ENCODE data around the gene RAB6B. TPM values are rescaled to one million over a fixed set of nuclear protein-coding genes. Genes with fewer than 3 reads are reported as not detected.

The RAB6B gene
- total and polyA plus RNA-seq, 4 experiments from 2014 or later = 0.34 to 1.8 (median 0.46) TPM

- Mint-ChIP-seq H3K9me3 (no peaks in the 10 kb centered on the region), H3K27ac (no peak overlapping the region), H3K27me3 (peaks cover 4 to 5% of the 10 kb centered on the region in 2 donors), H3K4me3 (no peak overlapping the region), H3K36me3 (no peaks in the 10 kb centered on the region), H3K4me1 (no peaks in the 10 kb centered on the region)
- no peak for DNase-seq
- Histone ChIP-seq H3K4me1 (ENCODE audit: insufficient read depth, low read length) (no peaks in the 10 kb centered on the region), H3K27me3 (ENCODE audit: insufficient read depth, low read length) (no peaks in the 10 kb centered on the region), H3K27ac (ENCODE audit: low read depth, low read length) (no peak overlapping the region), H3K36me3 (ENCODE audit: insufficient read depth, low read length) (no peaks in the 10 kb centered on the region), H3K4me3 (ENCODE audit: low read length in 2 of 2) (no peak overlapping the region), H3K9me3 (ENCODE audit: control insufficient read depth in 1 of 2, low read length in 2 of 2) (no peaks in the 10 kb centered on the region)
- intact Hi-C loops (cut with micrococcal nuclease) = no loop called here
- ChIA-PET CTCF (ENCODE audit: partially characterized antibody) (no interaction called here), POLR2A (ENCODE audit: partially characterized antibody) (no interaction called here)
Measured at GRCh38 chr3:133835418-133835743, 60.3 kb downstream of the RAB6B start.

- Histone ChIP-seq H3K36me3 (ENCODE audit: insufficient read depth, low read length) (no peaks in the 10 kb centered on the region), H3K27me3 (ENCODE audit: insufficient read depth, low read length) (no peaks in the 10 kb centered on the region), H3K27ac (ENCODE audit: low read depth, low read length) (no peak overlapping the region), H3K4me3 (ENCODE audit: low read length in 2 of 2) (no peak overlapping the region), H3K4me1 (ENCODE audit: insufficient read depth, low read length) (no peaks in the 10 kb centered on the region), H3K9me3 (ENCODE audit: control insufficient read depth in 1 of 2, low read length in 2 of 2) (no peaks in the 10 kb centered on the region)
- Mint-ChIP-seq H3K36me3 (no peaks in the 10 kb centered on the region), H3K27ac (no peak overlapping the region), H3K4me3 (no peak overlapping the region), H3K27me3 (peaks cover 1 to 7% of the 10 kb centered on the region in 2 donors), H3K9me3 (no peaks in the 10 kb centered on the region), H3K4me1 (no peaks in the 10 kb centered on the region)
- POLR2A ChIA-PET (ENCODE audit: partially characterized antibody) = no interaction called here
- DNase-seq = no peak
- CTCF ChIA-PET (ENCODE audit: partially characterized antibody) = no interaction called here
- intact Hi-C loops (cut with micrococcal nuclease) = no loop called here
Measured at GRCh38 chr3:133834621-133835417, 60.9 kb downstream of the RAB6B start.

- Histone ChIP-seq H3K9me3 (ENCODE audit: control insufficient read depth in 1 of 2, low read length in 2 of 2) (no peaks in the 10 kb centered on the region), H3K4me1 (ENCODE audit: insufficient read depth, low read length) (no peaks in the 10 kb centered on the region), H3K27me3 (ENCODE audit: insufficient read depth, low read length) (no peaks in the 10 kb centered on the region), H3K36me3 (ENCODE audit: insufficient read depth, low read length) (no peaks in the 10 kb centered on the region), H3K27ac (ENCODE audit: low read depth, low read length) (no peak overlapping the region), H3K4me3 (ENCODE audit: low read length in 2 of 2) (no peak overlapping the region)
- intact Hi-C loops (cut with micrococcal nuclease) = no loop called here
- CTCF ChIA-PET (ENCODE audit: partially characterized antibody) = no interaction called here
- DNase-seq = no peak
- Mint-ChIP-seq H3K36me3 (no peaks in the 10 kb centered on the region), H3K4me1 (no peaks in the 10 kb centered on the region), H3K4me3 (no peak overlapping the region), H3K9me3 (no peaks in the 10 kb centered on the region), H3K27ac (no peak overlapping the region), H3K27me3 (peaks cover 0 to 7% of the 10 kb centered on the region in 2 donors)
- POLR2A ChIA-PET (ENCODE audit: partially characterized antibody) = no interaction called here
Measured at GRCh38 chr3:133833880-133834620, 61.6 kb downstream of the RAB6B start.

GRCh38 chr3:133833267-133833666, 62.4 kb downstream of the RAB6B start:
- ChIA-PET POLR2A (ENCODE audit: partially characterized antibody) (no interaction called here), CTCF (ENCODE audit: partially characterized antibody) (no interaction called here)
- peaks cover 0 to 7% of the 10 kb centered on the region in 2 donors for H3K27me3 Mint-ChIP-seq
- no peak overlapping the region for H3K27ac Mint-ChIP-seq
- DNase-seq = no peak
- Histone ChIP-seq H3K4me3 (ENCODE audit: low read length in 2 of 2) (no peak overlapping the region), H3K4me1 (ENCODE audit: insufficient read depth, low read length) (no peaks in the 10 kb centered on the region), H3K27me3 (ENCODE audit: insufficient read depth, low read length) (no peaks in the 10 kb centered on the region), H3K27ac (ENCODE audit: low read depth, low read length) (no peak overlapping the region), H3K36me3 (ENCODE audit: insufficient read depth, low read length) (no peaks in the 10 kb centered on the region), H3K9me3 (ENCODE audit: control insufficient read depth in 1 of 2, low read length in 2 of 2) (no peaks in the 10 kb centered on the region)
- no peak overlapping the region for H3K4me3 Mint-ChIP-seq
- no peaks in the 10 kb centered on the region for H3K4me1 Mint-ChIP-seq
- intact Hi-C loops (cut with micrococcal nuclease) = no loop called here
- H3K36me3 Mint-ChIP-seq = no peaks in the 10 kb centered on the region
- H3K9me3 Mint-ChIP-seq = no peaks in the 10 kb centered on the region

- Histone ChIP-seq H3K9me3 (ENCODE audit: control insufficient read depth in 1 of 2, low read length in 2 of 2) (no peaks in the 10 kb centered on the region), H3K4me1 (ENCODE audit: insufficient read depth, low read length) (no peaks in the 10 kb centered on the region), H3K27me3 (ENCODE audit: insufficient read depth, low read length) (no peaks in the 10 kb centered on the region), H3K4me3 (ENCODE audit: low read length in 2 of 2) (no peak overlapping the region), H3K27ac (ENCODE audit: low read depth, low read length) (no peak overlapping the region), H3K36me3 (ENCODE audit: insufficient read depth, low read length) (no peaks in the 10 kb centered on the region)
- no peak for DNase-seq
- Mint-ChIP-seq H3K4me1 (no peaks in the 10 kb centered on the region), H3K9me3 (no peaks in the 10 kb centered on the region), H3K27me3 (peaks cover 0 to 7% of the 10 kb centered on the region in 2 donors), H3K27ac (no peak overlapping the region), H3K36me3 (no peaks in the 10 kb centered on the region), H3K4me3 (no peak overlapping the region)
- POLR2A ChIA-PET (ENCODE audit: partially characterized antibody) = no interaction called here
- intact Hi-C loops (cut with micrococcal nuclease) = no loop called here
- CTCF ChIA-PET (ENCODE audit: partially characterized antibody) = no interaction called here
Measured at GRCh38 chr3:133832802-133833144, 62.9 kb downstream of the RAB6B start.

- Mint-ChIP-seq H3K4me1 (no peaks in the 10 kb centered on the region), H3K36me3 (no peaks in the 10 kb centered on the region), H3K27ac (no peak overlapping the region), H3K9me3 (no peaks in the 10 kb centered on the region), H3K27me3 (peaks cover 0 to 7% of the 10 kb centered on the region in 2 donors), H3K4me3 (no peak overlapping the region)
- H3K4me3 ChIP-seq (ENCODE audit: low read length in 2 of 2) = no peak overlapping the region
- DNase-seq = no peak
- ChIA-PET POLR2A (ENCODE audit: partially characterized antibody) (no interaction called here), CTCF (ENCODE audit: partially characterized antibody) (no interaction called here)
- H3K27me3 ChIP-seq (ENCODE audit: insufficient read depth, low read length) = no peaks in the 10 kb centered on the region
- H3K27ac ChIP-seq (ENCODE audit: low read depth, low read length) = no peak overlapping the region
- no peaks in the 10 kb centered on the region for H3K9me3 ChIP-seq (ENCODE audit: control insufficient read depth in 1 of 2, low read length in 2 of 2)
- intact Hi-C loops (cut with micrococcal nuclease) = no loop called here
- no peaks in the 10 kb centered on the region for H3K36me3 ChIP-seq (ENCODE audit: insufficient read depth, low read length)
- no peaks in the 10 kb centered on the region for H3K4me1 ChIP-seq (ENCODE audit: insufficient read depth, low read length)
Measured at GRCh38 chr3:133831966-133832801, 63.5 kb downstream of the RAB6B start.

GRCh38 chr3:133830071-133830470, 65.6 kb downstream of the RAB6B start:
- H3K4me3 ChIP-seq (ENCODE audit: low read length in 2 of 2) = no peak overlapping the region
- H3K4me1 ChIP-seq (ENCODE audit: insufficient read depth, low read length) = no peaks in the 10 kb centered on the region
- no peak overlapping the region for H3K27ac ChIP-seq (ENCODE audit: low read depth, low read length)
- DNase-seq = no peak
- Mint-ChIP-seq H3K4me3 (no peak overlapping the region), H3K4me1 (no peaks in the 10 kb centered on the region), H3K27me3 (peaks cover 0 to 7% of the 10 kb centered on the region in 2 donors), H3K27ac (peak overlapping the region in 1 of 7 donors; percentile 2), H3K36me3 (peaks cover 14% of the 10 kb centered on the region in 2 donors), H3K9me3 (no peaks in the 10 kb centered on the region)
- H3K27me3 ChIP-seq (ENCODE audit: insufficient read depth, low read length) = no peaks in the 10 kb centered on the region
- CTCF ChIA-PET (ENCODE audit: partially characterized antibody) = no interaction called here
- intact Hi-C loops (cut with micrococcal nuclease) = no loop called here
- POLR2A ChIA-PET (ENCODE audit: partially characterized antibody) = no interaction called here
- H3K36me3 ChIP-seq (ENCODE audit: insufficient read depth, low read length) = no peaks in the 10 kb centered on the region
- H3K9me3 ChIP-seq (ENCODE audit: control insufficient read depth in 1 of 2, low read length in 2 of 2) = no peaks in the 10 kb centered on the region
